ENCODE data around the gene RAVER1.
"Not testable (repeated sequence)": the region's sequence is repeated elsewhere in the genome, so short reads cannot be mapped to it uniquely, and the experiment has no call there.

RAVER1 gene

GRCh38 chr19:10291554-10292205 is 41.6 kb downstream of the RAVER1 start:
- in situ Hi-C loops (cut with HindIII; ENCODE audit: low sequenced_read_pairs): no loop called here

- in situ Hi-C loops (cut with HindIII; ENCODE audit: low sequenced_read_pairs): no loop called here
These were observed 42.3 kb downstream of the RAVER1 start for GRCh38 chr19:10290876-10291553.

- in situ Hi-C loops (cut with HindIII; ENCODE audit: low sequenced_read_pairs): no loop called here
These were observed 42.9 kb downstream of the RAVER1 start for GRCh38 chr19:10290357-10290875.

GRCh38 chr19:10289836-10290356 is 43.4 kb downstream of the RAVER1 start, which contains the start of gene ICAM5:
TSS of gene ICAM5 (plus strand) at chr19:10289952. CDS start at chr19:10290044, 92 bp downstream.
- in situ Hi-C loops (cut with HindIII; ENCODE audit: low sequenced_read_pairs): no loop called here

GRCh38 chr19:10289167-10289835 is 44.0 kb downstream of the RAVER1 start:
- in situ Hi-C loops (cut with HindIII; ENCODE audit: low sequenced_read_pairs): no loop called here

- in situ Hi-C loops (cut with HindIII; ENCODE audit: low sequenced_read_pairs): no loop called here
These were observed 44.6 kb downstream of the RAVER1 start for GRCh38 chr19:10288662-10289166.

- in situ Hi-C loops (cut with HindIII; ENCODE audit: low sequenced_read_pairs): no loop called here
These were observed 46.3 kb downstream of the RAVER1 start, which contains the start of gene ICAM4 for GRCh38 chr19:10286803-10287737. TSS of gene ICAM4 (plus strand) at chr19:10286955. CDS start at chr19:10287013, 58 bp downstream.

- in situ Hi-C loops (cut with HindIII; ENCODE audit: low sequenced_read_pairs): no loop called here
These were observed 47.9 kb downstream of the RAVER1 start for GRCh38 chr19:10285393-10285792.

GRCh38 chr19:10284960-10285278 is 48.4 kb downstream of the RAVER1 start:
- in situ Hi-C loops (cut with HindIII; ENCODE audit: low sequenced_read_pairs): no loop called here

- in situ Hi-C loops (cut with HindIII; ENCODE audit: low sequenced_read_pairs): no loop called here
These were observed 49.0 kb downstream of the RAVER1 start for GRCh38 chr19:10284065-10284959.

GRCh38 chr19:10283301-10284064 is 49.8 kb downstream of the RAVER1 start:
- in situ Hi-C loops (cut with HindIII; ENCODE audit: low sequenced_read_pairs): no loop called here

GRCh38 chr19:10282043-10282442 is 51.3 kb downstream of the RAVER1 start:
- in situ Hi-C loops (cut with HindIII; ENCODE audit: low sequenced_read_pairs): not testable (repeated sequence)

- in situ Hi-C loops (cut with HindIII; ENCODE audit: low sequenced_read_pairs): no loop called here
These were observed 53.4 kb downstream of the RAVER1 start for GRCh38 chr19:10279737-10280442.

- in situ Hi-C loops (cut with HindIII; ENCODE audit: low sequenced_read_pairs): no loop called here
These were observed 54.4 kb downstream of the RAVER1 start for GRCh38 chr19:10278935-10279334.

GRCh38 chr19:10277795-10278589 is 55.3 kb downstream of the RAVER1 start:
- in situ Hi-C loops (cut with HindIII; ENCODE audit: low sequenced_read_pairs): no loop called here

GRCh38 chr19:10274589-10274988 is 58.7 kb downstream of the RAVER1 start:
- in situ Hi-C loops (cut with HindIII; ENCODE audit: low sequenced_read_pairs): no loop called here

- in situ Hi-C loops (cut with HindIII; ENCODE audit: low sequenced_read_pairs): no loop called here
These were observed 61.7 kb downstream of the RAVER1 start for GRCh38 chr19:10271543-10272086.
